ENCODE measurements around the gene CFB. TPM values are rescaled to one million over a fixed set of nuclear protein-coding genes. Genes with fewer than 3 reads are reported as not detected.
A peak's percentile ranks its signal among the peaks of the same experiment; 100 is the strongest.

CFB gene
- total and polyA plus RNA-seq, 12 donors: 0.78 to 166 (median 28.2) TPM

DNA sequence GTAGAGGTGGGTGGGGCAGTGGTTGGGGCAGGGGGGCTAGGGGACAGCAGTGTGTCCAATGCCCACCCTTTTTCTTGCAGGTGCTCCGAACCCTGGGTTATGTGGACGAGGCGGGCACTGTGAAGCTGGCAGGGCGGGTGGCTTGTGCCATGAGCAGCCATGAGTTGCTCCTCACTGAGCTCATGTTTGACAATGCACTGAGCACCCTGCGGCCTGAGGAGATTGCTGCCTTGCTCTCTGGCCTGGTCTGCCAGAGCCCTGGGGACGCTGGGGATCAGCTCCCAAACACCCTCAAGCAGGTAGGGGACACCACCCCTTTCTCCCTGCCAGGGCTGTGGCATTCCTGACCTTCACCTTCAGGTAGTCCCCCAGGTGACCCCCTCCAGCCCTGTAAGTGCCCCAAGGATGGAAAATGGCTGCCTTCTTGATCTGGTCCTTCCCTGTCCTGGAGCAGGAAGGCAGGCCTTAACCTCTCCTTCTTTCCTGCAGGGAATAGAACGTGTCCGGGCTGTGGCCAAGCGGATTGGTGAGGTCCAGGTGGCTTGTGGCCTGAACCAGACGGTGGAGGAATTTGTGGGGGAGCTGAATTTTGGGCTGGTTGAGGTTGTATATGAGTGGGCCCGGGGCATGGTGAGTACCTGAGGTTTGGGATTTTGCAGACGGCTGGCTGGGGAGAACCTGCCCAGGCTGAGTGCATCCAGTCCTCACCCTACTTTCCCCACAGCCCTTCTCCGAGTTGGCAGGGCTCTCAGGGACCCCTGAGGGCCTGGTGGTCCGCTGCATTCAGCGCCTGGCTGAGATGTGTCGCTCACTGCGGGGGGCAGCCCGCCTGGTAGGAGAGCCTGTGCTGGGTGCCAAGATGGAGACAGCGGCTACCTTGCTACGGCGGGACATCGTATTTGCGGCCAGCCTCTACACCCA, 23.2 kb downstream of the CFB start:
- Histone ChIP-seq H3K9me3 (replicated peaks in 1 of 3) (no peaks in the 10 kb centered on the region), H3K4me1 (replicated peaks in 1 of 2) (peaks cover 20 to 32% of the 10 kb centered on the region in 2 donors), H3K36me3 (replicated peaks in 1 of 2) (peaks cover 0 to 63% of the 10 kb centered on the region in 2 donors), H3K27me3 (no peaks in the 10 kb centered on the region), H3K27ac (peak overlapping the region in 2 of 5 donors; percentile 99), H3K4me3 (no peak overlapping the region)
- peak in 1 of 7 donors; percentile 37 for DNase-seq
- WGBS, 4 donors: 82 to 92% (median 89%) methylated on average over 14 to 23 of the region's 23 CpGs
- TF ChIP-seq POLR2A (IDR thresholded peaks at IDR 0.05): no peak
- TF ChIP-seq, protein P1, sequence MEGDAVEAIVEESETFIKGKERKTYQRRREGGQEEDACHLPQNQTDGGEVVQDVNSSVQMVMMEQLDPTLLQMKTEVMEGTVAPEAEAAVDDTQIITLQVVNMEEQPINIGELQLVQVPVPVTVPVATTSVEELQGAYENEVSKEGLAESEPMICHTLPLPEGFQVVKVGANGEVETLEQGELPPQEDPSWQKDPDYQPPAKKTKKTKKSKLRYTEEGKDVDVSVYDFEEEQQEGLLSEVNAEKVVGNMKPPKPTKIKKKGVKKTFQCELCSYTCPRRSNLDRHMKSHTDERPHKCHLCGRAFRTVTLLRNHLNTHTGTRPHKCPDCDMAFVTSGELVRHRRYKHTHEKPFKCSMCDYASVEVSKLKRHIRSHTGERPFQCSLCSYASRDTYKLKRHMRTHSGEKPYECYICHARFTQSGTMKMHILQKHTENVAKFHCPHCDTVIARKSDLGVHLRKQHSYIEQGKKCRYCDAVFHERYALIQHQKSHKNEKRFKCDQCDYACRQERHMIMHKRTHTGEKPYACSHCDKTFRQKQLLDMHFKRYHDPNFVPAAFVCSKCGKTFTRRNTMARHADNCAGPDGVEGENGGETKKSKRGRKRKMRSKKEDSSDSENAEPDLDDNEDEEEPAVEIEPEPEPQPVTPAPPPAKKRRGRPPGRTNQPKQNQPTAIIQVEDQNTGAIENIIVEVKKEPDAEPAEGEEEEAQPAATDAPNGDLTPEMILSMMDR (IDR thresholded peaks at IDR 0.05): no peak
- intact Hi-C loops (cut with DNase I): no loop called here

DNA sequence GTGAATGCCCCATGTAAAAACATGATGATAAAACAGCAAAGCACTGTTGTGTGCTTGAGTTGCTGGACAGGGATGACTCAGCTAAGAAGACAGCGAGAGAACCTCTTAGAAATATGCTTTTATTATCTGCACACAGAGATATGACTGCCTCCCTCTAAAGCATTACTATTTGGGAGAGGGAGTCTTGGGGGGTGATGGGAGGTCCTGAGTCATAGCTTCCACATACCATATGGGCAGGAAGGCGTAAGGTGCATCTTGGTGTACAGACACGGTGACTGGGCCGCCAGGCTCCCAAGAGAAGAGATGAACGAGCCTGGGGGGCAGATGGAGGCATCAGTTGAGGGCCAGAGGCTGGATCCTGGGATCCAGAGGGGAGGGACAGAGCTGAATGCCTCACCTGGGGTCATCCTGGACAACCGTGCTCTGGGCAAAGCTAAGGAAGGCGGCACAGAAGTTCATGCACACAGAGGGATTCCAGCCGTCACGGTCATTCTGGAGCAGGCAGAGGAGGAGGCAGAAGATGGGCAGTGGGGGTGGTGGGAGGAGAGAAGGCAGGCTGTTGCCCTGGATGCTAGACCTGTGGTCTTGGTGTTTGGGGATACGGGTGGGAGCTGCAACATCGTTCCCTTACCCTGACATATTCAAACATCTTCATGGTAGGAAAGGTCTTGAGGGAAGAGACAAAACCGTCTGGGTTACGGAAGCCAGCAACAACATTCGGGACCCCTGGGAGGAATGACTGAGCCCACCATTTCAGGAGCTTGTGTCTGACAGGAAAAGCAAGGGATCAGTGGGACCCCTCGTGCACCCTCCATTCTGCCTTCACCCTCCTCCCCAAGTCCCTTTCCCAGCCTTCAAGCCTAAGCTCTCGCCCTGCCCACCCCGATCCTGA, 24.1 kb downstream of the CFB start:
- no peak for TF ChIP-seq POLR2A (IDR thresholded peaks at IDR 0.05)
- TF ChIP-seq, protein P1 (IDR thresholded peaks at IDR 0.05): no peak
- DNase-seq: no peak
- Histone ChIP-seq H3K27me3 (no peaks in the 10 kb centered on the region), H3K4me3 (no peak overlapping the region), H3K27ac (peak overlapping the region; percentile 95 to 99 (median 99)), H3K4me1 (replicated peaks in 1 of 2) (peaks cover 20 to 40% of the 10 kb centered on the region in 2 donors), H3K36me3 (replicated peaks in 1 of 2) (peaks cover 0 to 54% of the 10 kb centered on the region in 2 donors), H3K9me3 (replicated peaks in 1 of 3) (no peaks in the 10 kb centered on the region)
- WGBS, 4 donors: 64 to 75% (median 71%) methylated on average over 17 of the region's 17 CpGs
- intact Hi-C loops (cut with DNase I): no loop called here

DNA sequence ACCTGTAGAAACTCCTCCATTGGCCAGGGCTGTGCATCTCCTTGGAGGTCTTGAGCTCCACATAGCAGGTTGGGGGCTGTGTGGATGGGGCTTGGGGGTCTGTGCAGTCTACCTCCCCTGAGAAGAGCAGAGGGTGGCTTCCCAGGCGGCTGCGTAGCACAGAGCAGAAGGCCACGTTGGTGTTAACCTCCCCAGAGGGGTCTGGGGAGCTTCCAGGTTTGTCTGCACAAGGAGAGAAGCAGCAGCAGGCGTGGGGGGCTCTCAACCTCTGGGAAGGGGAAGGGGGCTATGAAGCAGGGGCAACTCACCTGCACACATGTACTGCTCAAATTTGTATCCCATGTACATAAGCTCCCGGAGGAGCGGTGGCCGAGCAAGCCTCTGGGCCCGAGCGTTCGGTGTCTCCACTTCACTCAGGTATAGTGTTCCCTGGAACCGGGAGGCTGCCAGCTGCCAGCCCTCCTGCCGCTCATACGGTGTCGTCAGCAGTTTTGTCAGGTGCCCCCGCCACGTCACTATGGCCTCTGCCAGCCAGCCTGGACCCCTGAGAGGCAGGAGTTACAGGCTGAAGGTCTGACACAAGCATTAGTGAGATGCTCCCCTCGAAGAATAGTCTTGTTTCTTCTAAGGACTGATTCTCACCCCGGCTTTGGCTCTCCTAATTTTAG, 24.8 kb downstream of the CFB start:
- Histone ChIP-seq H3K9me3 (replicated peaks in 1 of 3) (no peaks in the 10 kb centered on the region), H3K27me3 (no peaks in the 10 kb centered on the region), H3K36me3 (replicated peaks in 1 of 2) (peaks cover 0 to 47% of the 10 kb centered on the region in 2 donors), H3K4me3 (peak overlapping the region in 2 of 4 donors; percentile 40 to 82), H3K4me1 (replicated peaks in 1 of 2) (peaks cover 20 to 40% of the 10 kb centered on the region in 2 donors), H3K27ac (peak overlapping the region; percentile 95 to 99 (median 99))
- 60 to 69% (median 62%) methylated on average over 16 to 18 of the region's 18 CpGs for WGBS, 4 donors
- TF ChIP-seq, protein P1 (IDR thresholded peaks at IDR 0.05): no peak
- TF ChIP-seq POLR2A (IDR thresholded peaks at IDR 0.05): no peak
- peak in 6 of 7 donors; percentile 45 to 65 (median 56) for DNase-seq
- intact Hi-C loops (cut with DNase I): no loop called here
